GM23338 (cell line): ENCODE results near the gene EEPD1. TPM values are rescaled to one million over a fixed set of nuclear protein-coding genes. Genes with fewer than 3 reads are reported as not detected.

Experiments
- ATAC-seq: fragments of 200-7000 bp; cut with Tn5 transposase; 3 replicates; pipeline ENCODE4 v1.9.1; 2020
- DNase-seq: peaks from one replicate; pipeline ENCODE4 v3.0.0-alpha.2; 2015; ENCODE audit warnings: low spot score
- H2AFZ ChIP-seq: fragments of 200-600 bp; sonication (generic); 2 replicates; pipeline ENCODE4 v1.8.0; 2016; ENCODE audit warnings: antibody characterized with exemption, mild to moderate bottlenecking, moderate library complexity
- H3F3A ChIP-seq: fragments of 200-600 bp; sonication (generic); replicated peaks from 2 replicates; pipeline ENCODE4 v1.8.0; 2017; ENCODE audit warnings: antibody characterized with exemption, mixed run types, low read depth
- H3K27ac ChIP-seq: fragments of 200-600 bp; sonication (generic); 2 replicates; pipeline ENCODE4 v1.6.1; 2016; ENCODE audit warnings: low read depth
- H3K27me3 ChIP-seq: fragments of 200-600 bp; sonication (generic); 2 replicates; pipeline ENCODE4 v1.8.0; 2016; ENCODE audit warnings: mild to moderate bottlenecking, mixed run types, moderate library complexity; ENCODE audit not compliant: insufficient read depth
- H3K36me3 ChIP-seq: fragments of 200-600 bp; sonication (generic); 2 replicates; pipeline ENCODE4 v1.8.0; 2016; ENCODE audit warnings: mild to moderate bottlenecking; ENCODE audit not compliant: insufficient read depth
- H3K4me1 ChIP-seq: fragments of 200-600 bp; sonication (generic); 2 replicates; pipeline ENCODE4 v1.8.0; 2016; ENCODE audit warnings: mild to moderate bottlenecking, moderate library complexity; ENCODE audit not compliant: insufficient read depth
- H3K4me2 ChIP-seq: fragments of 200-600 bp; sonication (generic); 2 replicates; pipeline ENCODE4 v1.7.1; 2017; ENCODE audit warnings: mixed run types
- H3K4me3 ChIP-seq: fragments of 200-600 bp; sonication (generic); 2 replicates; pipeline ENCODE4 v1.6.1; 2016; ENCODE audit warnings: mixed run types
- H3K79me2 ChIP-seq: fragments of 200-600 bp; sonication (generic); replicated peaks from 2 replicates; pipeline ENCODE4 v1.8.0; 2017; ENCODE audit warnings: mild to moderate bottlenecking; ENCODE audit not compliant: insufficient read depth
- H3K9me2 ChIP-seq: fragments of 200-600 bp; sonication (generic); 2 replicates; pipeline ENCODE4 v1.8.0; 2017; ENCODE audit not compliant: insufficient read depth
- H4K20me1 ChIP-seq: fragments of 200-600 bp; sonication (generic); replicated peaks from 2 replicates; pipeline ENCODE4 v1.8.0; 2017; ENCODE audit warnings: mild to moderate bottlenecking; ENCODE audit not compliant: insufficient read depth
- H3K27ac Mint-ChIP-seq: 2 replicates; pipeline ENCODE4 v1.8.0; 2020; ENCODE audit warnings: inconsistent platforms, mild to moderate bottlenecking, moderate library complexity, mixed read lengths
- H3K27me3 Mint-ChIP-seq: 3 replicates; pipeline ENCODE4 v1.8.0; 2022; ENCODE audit warnings: low read depth, mild to moderate bottlenecking, moderate library complexity, mixed read lengths, inconsistent platforms; ENCODE audit not compliant: insufficient read depth, poor library complexity
- H3K36me3 Mint-ChIP-seq: 3 replicates; pipeline ENCODE4 v1.8.0; 2021; ENCODE audit warnings: low read depth, mild to moderate bottlenecking, inconsistent platforms, moderate library complexity, mixed read lengths
- H3K4me1 Mint-ChIP-seq: 3 replicates; pipeline ENCODE4 v1.8.0; 2020; ENCODE audit warnings: mild to moderate bottlenecking, inconsistent platforms, mixed read lengths
- H3K4me3 Mint-ChIP-seq: 3 replicates; pipeline ENCODE4 v1.8.0; 2021; ENCODE audit warnings: moderate library complexity, mild to moderate bottlenecking, inconsistent platforms, mixed read lengths
- H3K9me3 Mint-ChIP-seq: 3 replicates; pipeline ENCODE4 v1.8.0; 2020; ENCODE audit warnings: moderate library complexity, mild to moderate bottlenecking, inconsistent platforms, mixed read lengths
- CREB1 ChIP-seq: fragments of 250-450 bp; sonication (Bioruptor Pico); IDR thresholded peaks from 2 replicates; pipeline ENCODE4 v1.5.0; 2020; ENCODE audit warnings: low read depth, mild to moderate bottlenecking, moderate library complexity
- CTCF ChIP-seq, 2 experiments: fragments of 200-600 bp in 1 of 2; sonication (generic) in 1 of 2; conservative IDR thresholded peaks; 2 replicates each; pipeline versions ENCODE4 v1.5.1 to v1.6.1; 2016 to 2017; ENCODE audit warnings: antibody characterized with exemption in 2 of 2, low read depth in 2 of 2, mild to moderate bottlenecking in 2 of 2, moderate library complexity in 1 of 2
- ETS1 ChIP-seq: IDR thresholded peaks from 2 replicates; pipeline ENCODE4 v1.6.1; 2016; ENCODE audit warnings: antibody characterized with exemption
- EZH2 ChIP-seq: fragments of 200-600 bp; sonication (generic); IDR thresholded peaks from one replicate; pipeline ENCODE4 v1.8.0; 2017; ENCODE audit warnings: antibody characterized with exemption, mild to moderate bottlenecking, low read depth; ENCODE audit not compliant: unreplicated experiment
- EZH2phosphoT487 ChIP-seq: fragments of 200-600 bp; sonication (generic); IDR thresholded peaks from one replicate; pipeline ENCODE4 v1.8.1; 2018; ENCODE audit warnings: antibody characterized with exemption; ENCODE audit not compliant: unreplicated experiment
- JUNB ChIP-seq: IDR thresholded peaks from one replicate; pipeline ENCODE4 v1.6.1; 2016; ENCODE audit warnings: antibody characterized with exemption; ENCODE audit not compliant: unreplicated experiment
- NANOG ChIP-seq: IDR thresholded peaks from 2 replicates; pipeline ENCODE4 v1.6.1; 2016; ENCODE audit warnings: antibody characterized with exemption, borderline replicate concordance
- POLR2AphosphoS5 ChIP-seq: IDR thresholded peaks from 2 replicates; pipeline ENCODE4 v1.6.1; 2016; ENCODE audit warnings: antibody characterized with exemption, low read depth
- REST ChIP-seq: IDR thresholded peaks from one replicate; pipeline ENCODE4 v1.6.1; 2018; ENCODE audit warnings: antibody characterized with exemption; ENCODE audit not compliant: unreplicated experiment
- STAT1 ChIP-seq: IDR thresholded peaks from one replicate; pipeline ENCODE4 v1.6.1; 2016; ENCODE audit warnings: antibody characterized with exemption; ENCODE audit not compliant: unreplicated experiment
- ZNF114 ChIP-seq: fragments of 250-450 bp; sonication (Bioruptor Pico); IDR thresholded peaks from 2 replicates; pipeline ENCODE4 v1.5.0; 2020; ENCODE audit warnings: mild to moderate bottlenecking, moderate library complexity
- ZNF331 ChIP-seq: fragments of 250-450 bp; sonication (Bioruptor Pico); IDR thresholded peaks from 2 replicates; pipeline ENCODE4 v1.5.0; 2020; ENCODE audit warnings: low read depth, mild to moderate bottlenecking, moderate library complexity
- ZNF462 ChIP-seq: fragments of 250-450 bp; sonication (Bioruptor Pico); IDR thresholded peaks from 2 replicates; pipeline ENCODE4 v1.5.0; 2020; ENCODE audit warnings: mild to moderate bottlenecking, moderate library complexity
- polyA plus RNA-seq: library from polyadenylated mRNA; unstranded; fragments of >200 nt; fragmentation: Nextera tagmentation; extraction: Ambion mirVana; gene quantifications from 2 replicates; pipeline ENCODE4 v1.2.1, GENCODE V29; 2016
- total RNA-seq: library from RNA; depleted of rRNA; stranded (reverse); fragments of >200 nt; shearing (Covaris generic); gene quantifications from 2 replicates; pipeline ENCODE4 v1.2.3, GENCODE V29; 2014

The EEPD1 gene
- total and polyA plus RNA-seq, 2 experiments from 2014 or later = 4.1 to 17.1 TPM

GRCh38 chr7:36311539-36311938, 158.5 kb downstream of the EEPD1 start:
- Histone ChIP-seq H3K9me2 (no peaks in the 10 kb centered on the region), H4K20me1 (no peaks in the 10 kb centered on the region), H3K36me3 (no peaks in the 10 kb centered on the region), H3K4me2 (no peak overlapping the region), H3K4me3 (no peak overlapping the region), H3K27me3 (no peaks in the 10 kb centered on the region), H3K4me1 (no peaks in the 10 kb centered on the region), H3F3A (no peaks in the 10 kb centered on the region), H3K79me2 (no peaks in the 10 kb centered on the region), H3K27ac (no peak overlapping the region), H2AFZ (no peak overlapping the region)
- peaks cover 8% of the 10 kb centered on the region for H3K4me1 Mint-ChIP-seq
- DNase-seq = no peak
- TF ChIP-seq STAT1 = no peak
- no peak for TF ChIP-seq ZNF462
- TF ChIP-seq EZH2phosphoT487 = no peak
- TF ChIP-seq ZNF331 (CRISPR knock-in tag) = no peak
- no peak for TF ChIP-seq REST
- no peak for TF ChIP-seq EZH2
- TF ChIP-seq JUNB = no peak
- no peak for TF ChIP-seq NANOG
- no peak for TF ChIP-seq ETS1
- no peak for TF ChIP-seq ZNF114 (CRISPR knock-in tag)
- TF ChIP-seq CTCF (conservative IDR thresholded peaks at IDR 0.05; ENCODE audit: low read depth in 2 of 2) = no peak
- TF ChIP-seq POLR2AphosphoS5 = no peak
- TF ChIP-seq CREB1 (CRISPR knock-in tag) = no peak
- no peaks in the 10 kb centered on the region for H3K9me3 Mint-ChIP-seq
- H3K27ac Mint-ChIP-seq = no peak overlapping the region
- H3K36me3 Mint-ChIP-seq = no peaks in the 10 kb centered on the region
- H3K27me3 Mint-ChIP-seq = peaks cover 7% of the 10 kb centered on the region
- H3K4me3 Mint-ChIP-seq = no peak overlapping the region
- no peak for ATAC-seq
